ENCODE data around the gene HIGD1B. TPM values are rescaled to one million over a fixed set of nuclear protein-coding genes. Genes with fewer than 3 reads are reported as not detected.
A peak's percentile ranks its signal among the peaks of the same experiment; 100 is the strongest.

HIGD1B gene
- total RNA-seq, 2 donors from 2014 or later = not detected

DNA sequence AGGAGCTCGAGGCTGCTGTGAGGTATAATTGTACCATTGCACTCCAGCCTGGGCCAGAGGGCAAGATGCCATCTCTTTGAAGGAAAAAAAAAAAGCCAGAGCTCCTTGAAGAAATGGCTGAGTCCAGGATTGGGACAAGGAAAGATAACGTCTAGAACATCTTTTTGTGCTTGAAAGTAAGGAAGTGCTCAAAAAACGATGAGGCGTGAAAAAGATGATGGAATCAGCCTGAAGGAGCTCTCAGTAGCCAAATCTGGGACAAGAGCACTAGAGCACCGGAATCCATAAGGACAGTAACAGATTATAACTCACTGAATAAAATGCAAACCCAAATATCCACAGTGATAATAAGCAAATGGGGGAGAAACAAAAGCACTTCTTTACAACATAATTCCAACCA, 29.4 kb downstream of the HIGD1B start:
- DNase-seq (ENCODE audit: low spot score) (no peak), ATAC-seq (no peak)
- Mint-ChIP-seq H3K27me3 (no peaks in the 10 kb centered on the region), H3K36me3 (peaks cover 27% of the 10 kb centered on the region), H3K27ac (no peak overlapping the region), H3K9me3 (no peaks in the 10 kb centered on the region), H3K4me3 (no peak overlapping the region), H3K4me1 (ENCODE audit: low read depth in 2 of 2) (no peaks in the 10 kb centered on the region)

DNA sequence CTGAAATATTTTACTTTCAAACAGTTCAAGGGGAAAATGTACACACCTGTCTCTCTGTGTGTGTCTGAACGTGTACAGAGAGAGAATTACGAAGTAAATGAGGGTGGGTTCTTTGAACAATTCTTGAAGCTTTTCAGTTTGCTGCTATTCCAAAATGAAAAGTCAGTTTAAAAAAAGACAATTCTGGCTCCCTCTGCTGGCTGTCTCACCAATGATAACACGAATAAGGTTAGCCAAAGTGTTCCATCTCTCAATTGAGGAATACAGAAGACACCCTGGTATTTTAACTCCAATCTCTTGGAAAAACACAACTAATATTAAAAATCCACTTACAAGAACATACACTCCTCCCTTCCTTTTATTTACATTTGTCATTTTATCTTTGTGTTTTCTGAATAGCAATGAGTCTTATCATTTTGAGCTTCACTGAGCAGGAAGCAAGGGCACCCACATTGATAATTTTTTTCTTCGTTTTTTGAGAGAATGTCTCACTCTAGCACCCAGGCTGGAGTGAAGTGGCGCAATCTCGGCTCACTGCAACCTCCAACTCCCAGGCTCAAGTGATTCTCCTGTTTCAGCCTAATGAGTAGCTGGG, 31.0 kb downstream of the HIGD1B start:
- DNase-seq (ENCODE audit: low spot score) = no peak
- no peak overlapping the region for H3K27ac Mint-ChIP-seq
- no peak for ATAC-seq
- H3K9me3 Mint-ChIP-seq = no peaks in the 10 kb centered on the region
- H3K27me3 Mint-ChIP-seq = no peaks in the 10 kb centered on the region
- peaks cover 36% of the 10 kb centered on the region for H3K36me3 Mint-ChIP-seq
- H3K4me1 Mint-ChIP-seq (ENCODE audit: low read depth in 2 of 2) = peaks cover 0 to 3% of the 10 kb centered on the region in 2 donors
- no peak overlapping the region for H3K4me3 Mint-ChIP-seq

DNA sequence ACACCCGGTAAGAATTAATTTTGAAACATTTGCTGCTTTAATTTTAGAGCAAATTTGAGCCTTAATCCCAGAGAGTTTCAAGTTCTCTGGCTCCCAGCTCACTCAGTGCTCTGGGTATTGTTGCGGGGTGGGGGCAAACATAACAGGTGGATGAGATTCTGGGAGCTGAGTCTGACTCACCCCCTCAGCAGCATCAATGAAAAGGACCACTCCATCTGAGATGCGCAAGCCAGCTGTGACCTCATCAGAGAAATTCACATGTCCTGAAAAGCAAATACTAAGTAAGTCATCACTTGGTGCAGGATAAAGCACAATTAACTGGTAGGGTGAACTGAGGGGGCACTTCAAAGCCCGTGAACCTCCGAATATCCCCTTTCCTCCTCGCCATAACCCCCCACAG, 31.7 kb downstream of the HIGD1B start:
- peaks cover 38% of the 10 kb centered on the region for H3K36me3 Mint-ChIP-seq
- no peaks in the 10 kb centered on the region for H3K9me3 Mint-ChIP-seq

GRCh38 chr17:44880062-44880461, 32.4 kb downstream of the HIGD1B start:
- Mint-ChIP-seq H3K36me3 (peaks cover 38% of the 10 kb centered on the region), H3K27me3 (no peaks in the 10 kb centered on the region), H3K9me3 (no peaks in the 10 kb centered on the region), H3K27ac (no peak overlapping the region), H3K4me1 (ENCODE audit: low read depth in 2 of 2) (peaks cover 0 to 3% of the 10 kb centered on the region in 2 donors), H3K4me3 (no peak overlapping the region)
- no peak for ATAC-seq
- no peak for DNase-seq (ENCODE audit: low spot score)

More for the DNA sequence above, 31.7 kb downstream of the HIGD1B start:
- Mint-ChIP-seq H3K27ac (no peak overlapping the region), H3K4me3 (no peak overlapping the region), H3K4me1 (ENCODE audit: low read depth in 2 of 2) (peaks cover 0 to 3% of the 10 kb centered on the region in 2 donors), H3K27me3 (no peaks in the 10 kb centered on the region)
- no peak for DNase-seq (ENCODE audit: low spot score)
- no peak for ATAC-seq

GRCh38 chr17:44881145-44881544, 33.5 kb downstream of the HIGD1B start:
- no peaks in the 10 kb centered on the region for H3K9me3 Mint-ChIP-seq
- H3K4me3 Mint-ChIP-seq = no peak overlapping the region
- DNase-seq (ENCODE audit: low spot score) = no peak
- no peak overlapping the region for H3K27ac Mint-ChIP-seq
- peaks cover 34% of the 10 kb centered on the region for H3K36me3 Mint-ChIP-seq
- no peak for ATAC-seq
- peaks cover 0 to 3% of the 10 kb centered on the region in 2 donors for H3K4me1 Mint-ChIP-seq (ENCODE audit: low read depth in 2 of 2)
- no peaks in the 10 kb centered on the region for H3K27me3 Mint-ChIP-seq

GRCh38 chr17:44884941-44885340, 37.3 kb downstream of the HIGD1B start:
- Mint-ChIP-seq H3K9me3 (no peaks in the 10 kb centered on the region), H3K27ac (no peak overlapping the region), H3K36me3 (peaks cover 27% of the 10 kb centered on the region), H3K27me3 (no peaks in the 10 kb centered on the region), H3K4me3 (no peak overlapping the region), H3K4me1 (ENCODE audit: low read depth in 2 of 2) (peaks cover 0 to 7% of the 10 kb centered on the region in 2 donors)
- DNase-seq (ENCODE audit: low spot score) (no peak), ATAC-seq (no peak)

GRCh38 chr17:44887016-44887415, 39.3 kb downstream of the HIGD1B start:
- no peak for ATAC-seq
- peaks cover 5 to 11% of the 10 kb centered on the region in 2 donors for H3K4me1 Mint-ChIP-seq (ENCODE audit: low read depth in 2 of 2)
- peaks cover 21% of the 10 kb centered on the region for H3K36me3 Mint-ChIP-seq
- DNase-seq (ENCODE audit: low spot score) = no peak
- no peak overlapping the region for H3K4me3 Mint-ChIP-seq
- no peaks in the 10 kb centered on the region for H3K27me3 Mint-ChIP-seq
- H3K27ac Mint-ChIP-seq = no peak overlapping the region
- no peaks in the 10 kb centered on the region for H3K9me3 Mint-ChIP-seq

DNA sequence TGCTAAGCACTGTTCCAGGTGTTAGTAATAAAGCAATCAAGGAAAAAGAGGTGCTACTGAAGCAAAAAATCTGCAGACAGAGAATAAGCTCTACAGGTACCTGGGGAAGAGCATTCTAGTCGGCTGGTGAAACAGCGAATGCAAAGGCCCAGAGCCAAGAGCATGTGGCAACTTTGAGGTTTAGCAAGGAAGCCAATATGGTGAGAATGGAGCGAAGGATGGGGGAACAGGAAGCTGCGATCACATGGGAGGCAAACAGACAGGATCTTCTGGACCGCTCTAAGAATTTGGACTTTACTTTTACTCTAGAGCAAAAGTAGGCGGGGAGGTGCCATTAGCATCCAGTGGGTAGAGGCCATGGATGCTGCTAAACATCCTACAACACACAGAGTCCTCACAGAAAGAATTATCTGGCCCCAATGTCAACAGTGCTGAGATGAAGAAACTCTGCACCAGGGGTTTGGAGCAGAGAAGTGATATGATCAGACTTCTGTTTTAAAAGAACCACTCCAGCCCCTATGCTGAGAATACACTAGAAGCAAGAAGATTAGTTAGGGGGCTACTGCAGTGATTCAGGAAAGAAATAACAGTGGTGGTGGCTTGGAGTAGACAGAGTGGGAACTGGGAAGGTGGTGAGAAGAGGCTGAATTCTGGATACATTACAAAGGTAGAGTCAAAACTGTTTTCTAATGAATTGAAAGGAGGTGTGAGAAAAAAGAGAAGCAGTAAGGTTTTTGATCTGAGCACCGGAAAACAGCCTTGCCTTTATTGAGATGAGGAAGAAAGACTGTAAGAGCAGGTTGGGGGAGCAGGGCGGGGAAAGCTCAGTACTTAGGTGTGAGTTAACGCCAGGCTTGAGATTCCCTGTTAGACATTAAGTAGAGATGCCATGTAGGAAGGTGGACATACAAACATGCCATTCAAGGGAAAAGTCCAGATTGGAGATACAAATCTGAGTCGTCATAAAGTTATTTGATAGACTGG, 40.6 kb downstream of the HIGD1B start:
- Mint-ChIP-seq H3K27ac (no peak overlapping the region), H3K36me3 (peaks cover 11% of the 10 kb centered on the region), H3K4me1 (ENCODE audit: low read depth in 2 of 2) (peaks cover 5 to 9% of the 10 kb centered on the region in 2 donors), H3K4me3 (no peak overlapping the region), H3K27me3 (no peaks in the 10 kb centered on the region), H3K9me3 (no peaks in the 10 kb centered on the region)
- no peak for DNase-seq (ENCODE audit: low spot score)
- ATAC-seq = peak; percentile 84 to 88

DNA sequence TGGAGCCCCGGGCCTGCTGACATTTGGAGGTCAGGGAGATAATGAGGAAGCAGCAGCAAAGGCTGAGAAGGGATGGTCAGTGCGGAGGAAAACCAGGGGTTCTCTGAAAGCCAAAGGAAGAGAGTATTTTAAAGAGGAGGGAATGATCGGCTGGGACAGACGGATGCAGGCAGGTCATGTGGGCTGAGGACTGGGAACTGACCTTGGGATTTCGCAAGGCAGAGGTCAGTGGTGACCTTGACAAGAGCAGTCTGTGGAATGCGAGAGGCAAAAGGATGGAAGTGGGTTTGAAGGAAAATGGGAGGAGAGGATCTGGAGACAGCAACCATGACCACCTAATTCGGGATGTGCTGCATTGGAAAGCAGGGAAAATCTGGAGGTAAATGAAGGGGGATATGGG, 41.3 kb downstream of the HIGD1B start:
- ATAC-seq (no peak), DNase-seq (ENCODE audit: low spot score) (no peak)
- Mint-ChIP-seq H3K36me3 (peaks cover 4% of the 10 kb centered on the region), H3K27ac (no peak overlapping the region), H3K27me3 (no peaks in the 10 kb centered on the region), H3K4me3 (no peak overlapping the region), H3K9me3 (no peaks in the 10 kb centered on the region), H3K4me1 (ENCODE audit: low read depth in 2 of 2) (peaks cover 5 to 9% of the 10 kb centered on the region in 2 donors)

- H3K27ac Mint-ChIP-seq = no peak overlapping the region
- ATAC-seq = no peak
- H3K4me1 Mint-ChIP-seq (ENCODE audit: low read depth in 2 of 2) = peaks cover 11 to 14% of the 10 kb centered on the region in 2 donors
- peaks cover 13% of the 10 kb centered on the region for H3K36me3 Mint-ChIP-seq
- no peaks in the 10 kb centered on the region for H3K9me3 Mint-ChIP-seq
- no peak for DNase-seq (ENCODE audit: low spot score)
- H3K4me3 Mint-ChIP-seq = no peak overlapping the region
- H3K27me3 Mint-ChIP-seq = no peaks in the 10 kb centered on the region
Observed at GRCh38 chr17:44892250-44892649, 44.6 kb downstream of the HIGD1B start.

GRCh38 chr17:44894642-44895041, 47.0 kb downstream of the HIGD1B start:
- Mint-ChIP-seq H3K27me3 (no peaks in the 10 kb centered on the region), H3K9me3 (no peaks in the 10 kb centered on the region), H3K4me1 (ENCODE audit: low read depth in 2 of 2) (peaks cover 20 to 22% of the 10 kb centered on the region in 2 donors), H3K27ac (no peak overlapping the region), H3K4me3 (no peak overlapping the region), H3K36me3 (peaks cover 19% of the 10 kb centered on the region)
- DNase-seq (ENCODE audit: low spot score) (no peak), ATAC-seq (no peak)

DNA sequence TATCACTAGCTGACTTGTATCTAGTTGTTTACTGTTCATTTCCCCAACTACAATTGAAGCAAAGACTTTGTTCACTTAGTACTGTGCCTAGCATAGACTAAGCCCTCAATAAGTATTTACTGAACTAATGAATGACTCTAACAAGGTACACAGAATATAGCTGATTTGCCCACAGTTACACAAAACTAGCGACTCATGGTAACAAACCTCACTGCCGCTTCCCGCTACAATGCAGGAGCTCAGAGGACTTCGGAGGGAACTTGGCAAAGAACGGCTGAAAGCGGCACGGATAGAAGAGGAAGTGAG, 51.0 kb downstream of the HIGD1B start:
- Mint-ChIP-seq H3K27me3 (peaks cover 5% of the 10 kb centered on the region in 2 donors), H3K4me3 (peak overlapping the region; percentile 98), H3K4me1 (ENCODE audit: low read depth in 2 of 2) (peaks cover 16 to 25% of the 10 kb centered on the region in 2 donors), H3K36me3 (peaks cover 14% of the 10 kb centered on the region), H3K9me3 (no peaks in the 10 kb centered on the region), H3K27ac (peak overlapping the region; percentile 99 to 100)
- DNase-seq (ENCODE audit: low spot score) (no peak), ATAC-seq (no peak)

DNA sequence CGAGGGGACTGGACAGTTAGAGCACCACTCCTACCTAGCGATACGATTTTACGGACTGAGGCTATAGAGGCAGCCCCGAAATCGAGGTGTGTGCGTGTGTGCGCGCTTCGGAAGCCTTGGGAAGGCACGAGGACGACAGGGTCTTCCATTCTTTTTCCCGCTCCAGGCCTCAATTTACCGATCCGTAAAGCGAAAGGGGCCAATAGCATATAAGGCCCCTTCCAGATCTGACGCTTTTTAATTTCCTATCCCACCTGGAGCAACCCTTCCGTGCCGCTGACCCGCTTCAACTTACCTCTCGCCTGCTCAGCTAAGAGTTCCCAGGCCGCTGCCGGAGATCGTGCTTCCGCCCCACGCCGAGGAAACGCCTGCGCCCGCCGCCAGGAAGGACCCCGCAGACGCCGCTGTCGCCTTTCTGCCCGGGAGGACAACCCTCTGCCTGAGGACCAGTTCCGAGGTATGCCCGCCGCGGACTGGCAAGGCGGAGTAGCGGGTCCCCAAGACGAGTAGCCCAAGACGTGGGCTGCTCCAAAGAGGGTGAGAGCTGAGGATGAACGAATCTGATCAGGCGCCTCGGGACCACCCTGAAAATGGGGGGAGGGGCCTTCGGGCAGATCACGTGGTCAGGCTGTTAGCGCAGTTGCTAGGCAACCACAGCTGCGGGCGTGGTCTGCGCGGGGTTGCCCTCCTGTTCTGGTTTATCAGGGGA, 51.5 kb downstream of the HIGD1B start, which contains the start of gene EFTUD2:
Gene EFTUD2, minus strand, starts transcription at position 372 of the 709 bp plus-strand sequence. CDS start 4,924 bp downstream, outside the sequence.
- peaks cover 14% of the 10 kb centered on the region for H3K36me3 Mint-ChIP-seq
- H3K27me3 Mint-ChIP-seq = peaks cover 5% of the 10 kb centered on the region in 2 donors
- peaks cover 16 to 25% of the 10 kb centered on the region in 2 donors for H3K4me1 Mint-ChIP-seq (ENCODE audit: low read depth in 2 of 2)
- DNase-seq (ENCODE audit: low spot score) = peak; percentile 94
- H3K4me3 Mint-ChIP-seq = peak within 1 kb of the TSS; percentile 98
- peak; percentile 93 to 94 for ATAC-seq
- H3K27ac Mint-ChIP-seq = peak within 1 kb of the TSS; percentile 99 to 100
- no peaks in the 10 kb centered on the region for H3K9me3 Mint-ChIP-seq
